Measurements from ENCODE around the gene NECTIN2.

NECTIN2 gene

GRCh38 chr19:44869733-44870470, 23.8 kb downstream of the NECTIN2 start:
- no peak overlapping the region for H3K4me3 ChIP-seq (ENCODE audit: low read depth, low read length)
- TF ChIP-seq CTCF (IDR thresholded peaks at IDR 0.05; ENCODE audit: low read depth, low read length): no peak

GRCh38 chr19:44871809-44872208, 25.7 kb downstream of the NECTIN2 start:
- no peak overlapping the region for H3K4me3 ChIP-seq (ENCODE audit: low read depth, low read length)
- TF ChIP-seq CTCF (IDR thresholded peaks at IDR 0.05; ENCODE audit: low read depth, low read length): no peak

- no peak overlapping the region for H3K4me3 ChIP-seq (ENCODE audit: low read depth, low read length)
- no peak for TF ChIP-seq CTCF (IDR thresholded peaks at IDR 0.05; ENCODE audit: low read depth, low read length)
Measured at GRCh38 chr19:44872661-44873060, 26.6 kb downstream of the NECTIN2 start.

- TF ChIP-seq CTCF (IDR thresholded peaks at IDR 0.05; ENCODE audit: low read depth, low read length): no peak
- no peak overlapping the region for H3K4me3 ChIP-seq (ENCODE audit: low read depth, low read length)
Measured at GRCh38 chr19:44874317-44874716, 28.2 kb downstream of the NECTIN2 start.

DNA sequence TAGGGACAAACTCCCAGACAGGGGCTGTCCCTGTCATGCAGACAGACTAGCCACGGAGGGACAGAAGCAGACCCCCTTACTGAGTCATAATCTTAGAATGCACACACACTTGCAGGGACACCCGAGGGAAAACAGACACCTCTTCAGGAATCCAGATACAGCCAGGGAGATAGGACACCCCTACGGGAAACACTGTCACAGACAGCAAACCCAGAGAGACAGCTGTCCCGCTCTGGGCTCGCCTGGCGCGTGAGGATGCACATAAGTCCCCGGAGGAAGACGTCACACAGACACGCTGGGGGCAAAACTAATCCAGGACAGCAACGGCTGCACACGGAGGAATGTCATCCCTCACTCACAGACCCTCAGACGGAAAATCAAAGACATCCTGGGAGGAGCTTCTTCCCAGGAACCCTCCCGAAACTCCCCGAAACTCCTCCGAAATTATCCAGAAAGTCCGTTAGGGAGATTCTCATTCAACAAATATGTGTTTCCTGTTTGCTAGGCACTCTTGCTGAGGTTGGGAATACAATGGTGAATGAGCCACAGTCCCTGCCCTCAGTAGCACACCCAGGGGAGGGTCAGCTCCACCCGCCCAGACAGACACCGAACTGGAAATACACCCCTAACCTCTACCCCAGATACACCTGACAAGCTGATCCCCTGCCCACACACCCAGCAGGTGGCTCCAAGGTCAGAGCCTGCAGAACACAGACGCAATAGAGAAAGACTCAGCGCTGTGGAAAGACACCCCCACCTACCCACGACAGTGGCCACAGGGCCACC, 29.8 kb downstream of the NECTIN2 start:
- TF ChIP-seq CTCF (IDR thresholded peaks at IDR 0.05; ENCODE audit: low read depth, low read length): no peak
- H3K4me3 ChIP-seq (ENCODE audit: low read depth, low read length): no peak overlapping the region

DNA sequence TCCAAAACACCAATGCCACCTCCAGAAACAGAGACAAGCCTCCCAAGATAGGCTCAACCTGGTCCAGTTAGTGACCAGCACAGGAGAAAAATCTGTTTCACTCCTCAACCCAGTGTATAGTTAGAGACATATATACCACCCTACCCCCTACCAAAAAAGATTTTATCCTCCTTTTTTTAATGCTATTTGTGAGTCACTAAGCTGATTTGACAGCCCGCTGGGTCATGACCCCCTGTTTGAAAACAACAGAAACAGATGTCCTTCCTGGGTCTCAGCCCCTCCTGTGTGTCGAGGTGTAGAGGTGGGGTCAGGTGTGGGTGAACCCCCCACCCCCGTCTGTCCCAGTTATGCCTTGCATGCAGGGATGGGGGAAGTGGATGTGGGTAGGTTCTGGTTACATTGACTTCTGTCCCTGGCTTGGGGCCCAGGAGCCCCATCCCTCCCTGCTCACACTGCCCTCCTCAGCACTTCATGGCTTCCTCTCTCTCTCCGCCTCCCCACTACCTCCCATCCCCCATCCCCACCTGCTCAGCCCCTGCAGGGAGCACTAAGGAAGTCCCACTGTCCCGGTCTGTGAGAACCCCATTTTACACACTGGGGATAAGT, 30.9 kb downstream of the NECTIN2 start:
- no peak for TF ChIP-seq CTCF (IDR thresholded peaks at IDR 0.05; ENCODE audit: low read depth, low read length)
- H3K4me3 ChIP-seq (ENCODE audit: low read depth, low read length): no peak overlapping the region
